ENCODE measurements around the gene SLC15A3.

Gene SLC15A3

DNA sequence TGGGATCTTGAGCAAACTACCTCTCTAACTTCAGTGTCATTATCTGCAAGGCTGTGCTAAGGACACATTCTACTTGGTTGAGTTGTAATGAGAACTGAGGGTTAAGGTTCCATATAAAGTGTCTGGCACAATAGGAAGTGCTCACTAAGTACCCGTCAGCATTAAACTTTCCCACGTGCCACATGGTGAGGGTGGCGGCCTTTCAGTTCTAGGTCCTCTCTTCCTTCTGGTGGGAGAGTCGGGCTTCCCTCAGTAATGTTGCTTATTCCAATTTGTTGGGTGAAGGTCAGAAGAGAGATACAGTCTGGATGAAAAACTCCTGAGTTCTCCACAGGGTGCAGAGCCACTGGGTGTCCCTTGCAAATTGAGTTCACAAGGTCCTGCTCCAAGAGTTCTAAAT is 14.9 kb upstream of the SLC15A3 start:
- no peaks in the 10 kb centered on the region for H3K4me1 ChIP-seq (ENCODE audit: insufficient read depth, poor library complexity, severe bottlenecking)
- ATAC-seq (ENCODE audit: low read depth) = no peak

DNA sequence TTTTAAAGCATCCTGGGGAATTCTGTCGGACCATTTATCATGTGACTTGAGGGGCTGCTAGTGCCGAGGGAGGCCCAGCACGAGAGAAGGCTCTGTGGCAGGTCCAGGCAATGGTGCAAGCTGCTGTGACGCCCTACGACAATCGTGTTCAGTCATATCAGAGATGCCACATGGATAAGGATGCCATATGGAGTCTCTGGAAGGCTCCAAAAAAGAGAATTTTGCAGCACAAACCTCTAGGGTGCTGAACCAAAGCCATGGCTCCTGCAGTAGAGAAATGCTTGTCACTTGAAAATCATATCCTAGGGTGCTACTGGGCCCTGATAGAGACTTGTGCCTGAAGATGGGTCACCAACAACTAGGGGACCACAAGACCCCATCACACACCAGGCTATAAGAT is 12.8 kb upstream of the SLC15A3 start:
- TF ChIP-seq, protein P1, sequence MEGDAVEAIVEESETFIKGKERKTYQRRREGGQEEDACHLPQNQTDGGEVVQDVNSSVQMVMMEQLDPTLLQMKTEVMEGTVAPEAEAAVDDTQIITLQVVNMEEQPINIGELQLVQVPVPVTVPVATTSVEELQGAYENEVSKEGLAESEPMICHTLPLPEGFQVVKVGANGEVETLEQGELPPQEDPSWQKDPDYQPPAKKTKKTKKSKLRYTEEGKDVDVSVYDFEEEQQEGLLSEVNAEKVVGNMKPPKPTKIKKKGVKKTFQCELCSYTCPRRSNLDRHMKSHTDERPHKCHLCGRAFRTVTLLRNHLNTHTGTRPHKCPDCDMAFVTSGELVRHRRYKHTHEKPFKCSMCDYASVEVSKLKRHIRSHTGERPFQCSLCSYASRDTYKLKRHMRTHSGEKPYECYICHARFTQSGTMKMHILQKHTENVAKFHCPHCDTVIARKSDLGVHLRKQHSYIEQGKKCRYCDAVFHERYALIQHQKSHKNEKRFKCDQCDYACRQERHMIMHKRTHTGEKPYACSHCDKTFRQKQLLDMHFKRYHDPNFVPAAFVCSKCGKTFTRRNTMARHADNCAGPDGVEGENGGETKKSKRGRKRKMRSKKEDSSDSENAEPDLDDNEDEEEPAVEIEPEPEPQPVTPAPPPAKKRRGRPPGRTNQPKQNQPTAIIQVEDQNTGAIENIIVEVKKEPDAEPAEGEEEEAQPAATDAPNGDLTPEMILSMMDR (IDR thresholded peaks at IDR 0.05; ENCODE audit: poor library complexity, severe bottlenecking) = no peak

More for the DNA sequence above, 14.9 kb upstream of the SLC15A3 start:
- Histone ChIP-seq H3K27me3 (ENCODE audit: insufficient read depth, poor library complexity, severe bottlenecking) (no peaks in the 10 kb centered on the region), H3K27ac (ENCODE audit: poor library complexity, severe bottlenecking) (no peak overlapping the region), H3K4me3 (ENCODE audit: severe bottlenecking) (no peak overlapping the region), H3K36me3 (ENCODE audit: low read depth) (no peaks in the 10 kb centered on the region), H3K9me3 (ENCODE audit: severe bottlenecking) (no peaks in the 10 kb centered on the region)
- TF ChIP-seq, protein P1 (IDR thresholded peaks at IDR 0.05; ENCODE audit: poor library complexity, severe bottlenecking) = no peak
- DNase-seq (ENCODE audit: low spot score) = no peak

DNA sequence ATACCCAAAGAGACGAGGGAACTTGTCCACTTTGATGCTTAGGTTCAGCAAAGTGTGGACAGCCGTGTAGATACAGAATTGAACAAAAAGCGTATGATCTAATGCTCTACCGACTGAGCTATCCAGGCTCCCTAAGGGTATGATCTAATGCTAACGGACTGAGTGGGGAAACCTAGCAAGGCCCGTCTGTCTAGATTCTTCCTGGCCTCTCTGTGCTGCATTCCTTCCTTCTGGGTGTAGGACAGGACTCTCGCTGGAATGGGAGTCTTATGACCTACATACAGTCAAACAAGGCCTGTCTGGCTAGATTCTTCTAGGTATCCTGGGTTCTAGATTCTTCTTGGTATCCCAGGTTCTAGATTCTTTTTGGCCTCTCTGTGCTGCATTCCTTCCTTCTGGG is 8.4 kb upstream of the SLC15A3 start:
- Histone ChIP-seq H3K9me3 (ENCODE audit: severe bottlenecking) (no peaks in the 10 kb centered on the region), H3K4me1 (ENCODE audit: insufficient read depth, poor library complexity, severe bottlenecking) (no peaks in the 10 kb centered on the region), H3K27me3 (ENCODE audit: insufficient read depth, poor library complexity, severe bottlenecking) (no peaks in the 10 kb centered on the region), H3K36me3 (ENCODE audit: low read depth) (no peaks in the 10 kb centered on the region), H3K27ac (ENCODE audit: poor library complexity, severe bottlenecking) (no peak overlapping the region), H3K4me3 (ENCODE audit: severe bottlenecking) (no peak overlapping the region)
- DNase-seq (ENCODE audit: low spot score) = no peak
- ATAC-seq (ENCODE audit: low read depth) = no peak
- TF ChIP-seq, protein P1 (IDR thresholded peaks at IDR 0.05; ENCODE audit: poor library complexity, severe bottlenecking) = no peak

More for the DNA sequence above, 12.8 kb upstream of the SLC15A3 start:
- H3K27me3 ChIP-seq (ENCODE audit: insufficient read depth, poor library complexity, severe bottlenecking) = no peaks in the 10 kb centered on the region
- no peaks in the 10 kb centered on the region for H3K36me3 ChIP-seq (ENCODE audit: low read depth)
- H3K4me1 ChIP-seq (ENCODE audit: insufficient read depth, poor library complexity, severe bottlenecking) = no peaks in the 10 kb centered on the region
- DNase-seq (ENCODE audit: low spot score) (no peak), ATAC-seq (ENCODE audit: low read depth) (no peak)
- no peak overlapping the region for H3K4me3 ChIP-seq (ENCODE audit: severe bottlenecking)
- H3K27ac ChIP-seq (ENCODE audit: poor library complexity, severe bottlenecking) = no peak overlapping the region
- no peaks in the 10 kb centered on the region for H3K9me3 ChIP-seq (ENCODE audit: severe bottlenecking)

DNA sequence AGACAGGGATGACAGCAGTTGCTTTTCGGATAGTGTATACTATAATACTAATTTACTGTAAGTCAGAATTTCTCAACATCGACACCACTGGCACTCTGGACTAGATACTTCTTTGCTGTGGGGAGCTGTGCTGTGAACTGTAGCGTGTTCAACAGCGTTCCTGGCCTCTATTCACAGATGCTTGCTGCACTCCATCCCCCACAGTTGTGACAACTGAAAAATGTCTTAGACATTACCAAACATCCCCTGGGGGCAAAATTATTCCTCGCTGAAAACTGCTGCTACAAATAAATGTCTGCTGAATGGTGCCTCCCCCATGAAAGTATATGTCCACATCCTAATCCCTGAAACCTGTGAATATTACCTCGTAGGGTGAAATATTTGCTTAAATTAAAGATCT is 7.5 kb upstream of the SLC15A3 start:
- ATAC-seq (ENCODE audit: low read depth) = no peak
- Histone ChIP-seq H3K4me1 (ENCODE audit: insufficient read depth, poor library complexity, severe bottlenecking) (no peaks in the 10 kb centered on the region), H3K36me3 (ENCODE audit: low read depth) (no peaks in the 10 kb centered on the region), H3K27me3 (ENCODE audit: insufficient read depth, poor library complexity, severe bottlenecking) (no peaks in the 10 kb centered on the region), H3K4me3 (ENCODE audit: severe bottlenecking) (no peak overlapping the region), H3K9me3 (ENCODE audit: severe bottlenecking) (no peaks in the 10 kb centered on the region), H3K27ac (ENCODE audit: poor library complexity, severe bottlenecking) (no peak overlapping the region)
- DNase-seq (ENCODE audit: low spot score) = no peak
- TF ChIP-seq, protein P1 (IDR thresholded peaks at IDR 0.05; ENCODE audit: poor library complexity, severe bottlenecking) = no peak

DNA sequence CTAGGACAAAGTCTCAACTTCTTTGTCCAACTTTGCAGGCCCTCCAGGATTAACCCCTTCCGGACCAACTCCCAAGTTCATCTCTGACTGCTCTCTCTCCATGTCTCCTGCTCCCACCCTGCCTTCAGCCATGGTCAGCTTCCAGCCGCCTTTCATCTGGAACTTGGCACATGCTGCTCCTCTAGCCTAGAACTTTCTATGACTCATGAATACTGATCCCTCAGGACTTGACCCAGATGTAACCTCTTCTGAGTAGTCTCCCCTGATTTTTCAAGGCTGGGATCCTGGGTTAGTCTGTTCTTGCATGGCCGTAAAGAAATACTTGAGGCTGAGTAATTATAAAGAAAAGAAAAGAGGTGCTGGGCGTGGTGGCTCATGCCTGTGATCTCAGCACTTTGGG is 5.2 kb upstream of the SLC15A3 start:
- DNase-seq (ENCODE audit: low spot score) (no peak), ATAC-seq (ENCODE audit: low read depth) (no peak; the same call in 2 of the 3 replicates)
- Histone ChIP-seq H3K4me1 (ENCODE audit: insufficient read depth, poor library complexity, severe bottlenecking) (no peaks in the 10 kb centered on the region), H3K9me3 (ENCODE audit: severe bottlenecking) (no peaks in the 10 kb centered on the region), H3K4me3 (ENCODE audit: severe bottlenecking) (no peak overlapping the region), H3K27ac (ENCODE audit: poor library complexity, severe bottlenecking) (no peak overlapping the region), H3K36me3 (ENCODE audit: low read depth) (no peaks in the 10 kb centered on the region), H3K27me3 (ENCODE audit: insufficient read depth, poor library complexity, severe bottlenecking) (no peaks in the 10 kb centered on the region)
- TF ChIP-seq, protein P1 (IDR thresholded peaks at IDR 0.05; ENCODE audit: poor library complexity, severe bottlenecking) = no peak
